HL-60/S4 (cell line): ENCODE data around the gene PBX1.
"Not testable (repeated sequence)": the region's sequence is repeated elsewhere in the genome, so short reads cannot be mapped to it uniquely, and the experiment has no call there.

Experiments
- in situ Hi-C: fragments of 300-500 bp; cut with MboI; formaldehyde crosslinking; loops from 2 replicates; pipeline ENCODE4 v1.14.3; 2022; ENCODE audit warnings: low sequenced_read_pairs

The PBX1 gene

DNA sequence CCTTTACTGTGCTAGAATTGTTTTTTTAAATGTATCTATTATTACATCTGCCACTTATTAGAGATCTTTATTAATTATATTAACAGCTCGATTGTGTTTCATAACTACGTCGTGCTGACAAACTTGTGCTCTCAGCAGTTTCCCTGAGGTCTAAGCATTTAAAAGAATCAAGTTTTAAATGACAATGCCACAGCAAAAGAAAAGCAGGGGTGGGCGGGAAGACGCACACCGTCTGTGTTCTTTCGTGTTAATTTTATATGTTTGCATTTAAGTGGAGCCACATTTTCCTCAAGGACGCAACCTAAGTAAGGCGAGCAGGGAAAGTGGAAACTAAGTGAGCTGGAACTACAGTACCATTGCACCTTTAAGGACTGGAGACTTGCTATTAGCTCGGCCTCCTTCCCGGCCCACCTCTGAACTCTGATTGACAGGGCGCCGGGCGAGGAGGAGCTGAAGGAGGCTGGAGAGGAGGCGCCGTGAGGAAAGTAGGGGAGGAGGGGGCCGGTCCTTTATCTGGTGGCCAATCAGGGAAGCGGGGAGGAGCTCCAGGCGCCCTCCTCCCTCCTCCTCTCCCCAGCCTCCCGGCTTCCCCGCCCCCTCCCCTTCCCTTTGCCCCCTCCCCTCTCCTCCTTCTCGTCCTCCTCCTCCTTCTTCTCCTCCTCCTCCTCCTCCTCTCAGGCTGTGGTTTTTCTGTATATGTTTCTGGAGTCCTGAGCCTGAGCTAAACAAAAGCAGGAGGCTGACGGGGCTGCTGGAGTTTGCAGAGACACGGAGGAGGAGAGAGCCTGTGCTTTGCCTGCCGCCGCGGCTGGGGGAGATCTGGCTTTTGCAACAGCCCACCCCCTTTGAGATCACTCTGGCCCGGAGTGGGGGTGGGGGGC lies at the start of gene PBX1:
Gene PBX1, plus strand, starts transcription at position 724 of the 881 bp plus-strand sequence.
- in situ Hi-C loops: no loop called here

DNA sequence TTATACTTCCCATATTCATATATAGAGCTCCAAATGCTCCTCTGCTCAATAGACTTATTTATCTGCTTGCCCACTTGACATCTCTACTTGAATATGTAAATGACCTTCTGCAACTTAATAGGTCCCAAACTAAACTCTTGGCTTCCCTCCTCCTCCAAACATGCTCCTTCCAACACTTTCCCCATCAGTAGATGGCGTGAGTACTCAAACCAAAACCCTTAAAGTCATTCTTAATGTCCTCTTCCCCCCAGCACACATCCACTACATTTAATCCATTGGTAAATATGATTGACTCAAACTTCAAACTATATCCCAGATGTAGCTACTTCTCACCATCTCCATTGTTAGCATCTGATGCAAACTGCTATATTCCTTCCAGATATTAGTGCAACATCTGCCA lies 48.5 kb upstream of the PBX1 start:
- in situ Hi-C loops: no loop called here

DNA sequence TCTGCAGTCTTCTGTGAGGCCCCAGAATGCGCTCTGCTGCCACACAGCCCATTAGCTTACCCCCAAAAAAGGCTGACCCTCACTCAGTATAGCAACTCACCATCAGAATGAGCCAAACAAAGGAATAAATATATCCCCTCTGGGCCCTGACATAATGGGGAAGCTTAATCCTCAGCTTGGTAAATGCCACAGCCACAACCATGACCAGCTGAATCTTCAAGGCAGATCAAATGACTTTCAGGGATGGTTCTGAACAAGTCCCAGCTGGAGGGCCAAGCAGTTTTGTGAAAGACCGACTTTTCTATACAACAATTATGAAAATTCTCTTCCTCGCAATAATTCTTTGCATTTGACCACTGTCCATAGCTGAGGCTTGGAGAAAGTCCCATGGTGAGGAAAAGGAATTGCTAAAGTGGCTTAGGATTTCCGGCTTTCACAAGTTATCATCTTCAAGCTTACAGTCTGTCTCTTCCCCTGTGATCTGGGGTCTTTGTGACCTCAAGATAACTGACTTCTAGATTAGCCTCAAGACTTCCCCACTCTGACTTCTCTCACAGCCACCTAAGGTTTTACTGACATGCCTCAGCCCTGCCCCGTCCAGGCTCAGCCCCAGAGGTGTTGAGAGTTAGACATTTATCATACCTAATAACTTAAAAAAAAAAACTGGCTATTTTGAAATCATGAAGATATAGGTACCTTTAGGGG lies 47.8 kb upstream of the PBX1 start:
- in situ Hi-C loops: no loop called here

DNA sequence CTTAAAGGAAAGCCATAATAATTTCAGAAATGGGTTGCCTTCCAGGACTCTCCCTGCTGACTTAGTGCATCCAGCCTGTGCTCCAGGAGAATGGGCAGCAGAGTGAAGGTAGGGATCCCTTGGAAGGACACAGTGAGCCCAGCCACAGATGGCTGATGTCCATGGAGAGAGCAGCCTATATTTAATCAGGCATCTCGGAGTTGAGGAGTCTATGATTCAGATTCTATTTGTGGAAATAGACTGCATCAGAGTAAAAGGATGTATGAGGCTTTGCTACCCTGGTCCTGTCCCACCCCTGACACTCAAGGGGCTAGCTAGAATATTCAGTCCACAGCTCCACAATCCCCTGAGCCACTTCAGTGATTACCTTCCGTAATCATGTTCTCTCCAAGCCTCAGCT lies 43.8 kb upstream of the PBX1 start:
- in situ Hi-C loops: no loop called here

DNA sequence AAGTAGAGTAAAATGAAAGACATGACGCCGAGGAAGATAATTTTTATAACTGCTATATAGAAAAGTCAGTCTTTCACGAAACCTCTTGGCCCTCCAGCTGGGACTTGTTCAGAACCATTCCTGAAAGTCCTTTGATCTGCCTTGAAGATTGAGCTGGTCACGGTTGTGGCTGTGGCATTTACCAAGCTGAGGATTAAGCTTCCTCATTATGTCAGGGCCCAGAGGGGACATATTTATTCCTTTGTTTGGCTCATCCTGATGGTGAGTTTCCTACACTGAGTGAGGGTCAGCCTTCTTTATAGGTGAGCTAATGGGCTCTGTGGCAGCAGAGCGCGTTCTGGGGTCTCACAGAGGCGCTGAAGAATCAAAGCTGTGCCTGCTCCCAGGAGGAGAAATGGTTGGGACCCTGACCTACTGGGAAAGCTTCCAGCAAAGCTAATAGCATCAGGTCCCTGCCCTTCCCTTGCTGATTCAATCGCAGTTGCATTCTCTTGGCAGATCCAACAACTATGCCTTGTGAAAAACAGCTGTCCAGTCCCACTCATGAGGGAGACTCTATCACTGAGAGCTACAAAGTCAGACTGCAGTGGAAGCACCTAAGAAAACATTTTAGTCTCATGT lies 43.2 kb upstream of the PBX1 start:
- in situ Hi-C loops: no loop called here

DNA sequence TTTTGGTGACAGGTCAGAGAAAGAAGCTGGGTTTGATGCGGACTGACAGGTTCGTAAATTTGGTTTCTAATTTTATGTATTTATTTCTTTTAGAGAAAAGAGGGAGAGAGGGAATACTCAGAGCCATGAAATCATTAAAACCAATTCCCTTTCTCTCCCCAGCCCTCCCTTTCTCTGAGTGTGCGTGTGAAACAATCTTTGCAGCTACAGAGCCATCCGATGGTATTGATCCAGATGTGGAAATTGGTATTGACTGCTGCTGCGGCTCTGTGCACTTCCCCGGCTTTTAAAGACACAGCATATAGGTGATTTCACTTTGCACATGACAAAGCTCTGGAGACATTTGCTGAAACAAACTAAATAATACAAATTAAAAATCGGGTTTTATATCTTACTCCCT lies 42.4 kb upstream of the PBX1 start:
- in situ Hi-C loops: no loop called here

DNA sequence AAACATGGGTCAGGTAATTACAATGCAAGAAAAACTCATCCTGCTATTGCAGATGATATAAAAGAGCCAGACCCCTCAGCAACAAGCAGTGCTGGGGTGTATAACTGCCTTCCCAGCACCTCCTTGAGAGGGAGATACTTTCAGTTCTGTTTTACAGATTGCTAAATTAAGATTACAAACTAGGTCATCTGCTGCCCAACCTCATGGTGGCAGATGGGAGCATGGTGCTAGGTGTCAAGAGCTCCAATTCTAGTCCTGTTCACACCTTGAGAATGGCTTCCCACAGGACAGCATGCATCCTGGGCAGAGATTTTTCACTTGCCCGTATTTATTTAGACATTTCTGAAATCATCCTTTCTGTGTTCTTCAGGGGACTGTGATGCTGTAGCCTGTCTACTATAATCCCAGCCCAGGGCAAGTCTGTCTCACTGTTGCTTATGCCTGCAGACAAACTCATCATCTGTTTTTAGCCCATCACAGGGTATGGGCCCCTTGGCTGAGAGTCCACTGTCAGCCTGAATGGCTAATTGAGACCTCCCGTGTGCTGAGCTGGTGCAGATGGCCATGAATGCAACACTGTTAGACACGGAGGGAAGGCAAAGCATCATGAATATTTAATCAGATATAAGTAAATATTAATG lies 40.2 kb upstream of the PBX1 start:
- in situ Hi-C loops: no loop called here

DNA sequence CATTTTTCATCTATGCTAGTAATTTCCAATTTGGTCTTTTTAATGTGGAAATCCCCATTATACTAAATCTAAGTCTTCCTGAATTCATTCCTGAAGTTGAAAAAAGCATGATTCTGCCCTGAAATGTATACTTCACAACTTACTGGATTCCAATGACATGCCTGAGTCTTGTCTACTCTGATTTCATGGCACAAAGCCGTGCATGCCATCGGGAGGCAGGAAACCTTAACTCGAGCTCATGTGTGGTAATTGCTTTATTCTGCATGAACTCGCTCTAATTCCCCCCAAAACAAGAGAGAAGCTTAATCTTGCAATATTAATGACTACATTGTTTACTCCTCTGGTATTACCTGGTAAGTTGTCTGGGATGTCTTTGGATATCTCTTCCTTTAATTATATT lies 39.6 kb upstream of the PBX1 start:
- in situ Hi-C loops: no loop called here

DNA sequence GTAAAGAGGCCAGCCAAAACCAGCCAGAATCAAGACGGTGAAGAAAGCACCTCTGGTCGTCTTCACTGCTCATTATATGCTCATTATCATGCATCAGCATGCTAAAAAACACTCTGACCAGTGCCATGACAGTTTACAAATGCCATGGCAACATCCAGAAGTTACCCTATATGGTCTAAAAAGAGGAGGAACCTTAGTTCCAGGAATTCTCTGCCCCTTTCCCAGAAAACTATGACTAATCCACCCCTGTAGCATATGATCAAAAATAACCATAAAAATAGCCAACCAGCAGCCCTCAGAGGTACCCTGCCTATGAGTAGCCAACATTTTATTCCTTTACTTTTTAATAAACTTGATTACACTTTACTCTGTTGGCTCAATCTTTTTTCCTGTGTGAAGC lies 34.2 kb upstream of the PBX1 start:
- in situ Hi-C loops: no loop called here

DNA sequence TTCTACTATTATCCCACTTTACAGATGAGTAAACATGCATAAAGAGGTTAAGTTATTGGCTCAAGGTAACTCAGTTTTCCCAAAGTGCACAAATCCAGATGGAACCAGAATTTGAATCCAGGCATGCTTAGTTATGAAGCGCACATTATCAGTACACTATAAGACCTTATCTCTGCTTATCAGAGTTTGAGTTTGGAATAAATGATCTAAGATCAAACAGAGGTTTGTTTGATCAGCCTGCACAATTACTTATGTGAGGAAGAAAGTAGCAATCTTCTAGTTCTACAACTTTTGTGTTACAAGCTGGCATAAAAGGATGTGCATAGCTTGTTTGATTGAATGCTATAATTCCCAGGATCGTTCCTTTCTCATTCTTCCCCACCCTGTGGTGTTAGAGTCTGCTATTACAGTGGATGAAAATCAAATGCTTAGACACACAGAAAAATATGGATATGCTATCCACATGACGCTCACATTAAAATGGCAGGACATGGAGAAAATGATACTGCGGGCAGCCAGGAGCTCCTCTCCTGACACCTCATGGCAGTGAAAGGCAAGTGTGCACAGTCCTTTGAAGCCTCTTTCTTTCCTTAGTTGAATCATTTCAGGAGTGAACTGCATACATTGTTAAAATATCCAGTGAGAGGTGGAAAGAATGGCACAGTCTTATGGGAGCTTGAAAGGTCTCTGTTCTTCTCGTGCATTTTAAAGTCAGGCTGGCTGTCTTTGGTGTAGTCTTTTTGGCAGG lies 23.9 kb upstream of the PBX1 start:
- in situ Hi-C loops: no loop called here

DNA sequence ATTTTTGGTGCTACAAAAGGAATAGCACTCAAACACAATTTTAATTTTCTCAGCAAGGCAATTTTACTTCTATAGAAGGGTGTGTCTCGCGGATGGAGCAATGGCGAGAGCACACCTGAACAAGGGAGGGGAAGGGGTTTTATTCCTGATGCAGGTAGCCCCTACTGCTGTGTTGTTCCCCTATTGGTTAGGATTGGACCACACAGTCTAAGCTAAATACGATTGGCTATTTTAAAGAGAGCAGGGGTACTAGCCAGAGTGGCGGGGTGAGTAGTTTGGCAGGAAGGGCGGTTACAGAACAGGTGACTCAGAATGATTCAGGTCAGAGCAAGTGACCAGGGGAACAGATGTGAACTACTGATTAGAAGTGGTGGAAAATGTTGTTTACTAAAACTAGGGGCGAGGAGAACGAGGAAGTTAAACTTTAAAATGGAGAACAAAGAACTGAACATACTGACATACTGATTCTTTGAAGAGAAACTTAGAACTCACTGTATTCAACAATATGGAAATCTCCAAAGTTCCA lies 6.5 kb upstream of the PBX1 start:
- in situ Hi-C loops: not testable (repeated sequence)

DNA sequence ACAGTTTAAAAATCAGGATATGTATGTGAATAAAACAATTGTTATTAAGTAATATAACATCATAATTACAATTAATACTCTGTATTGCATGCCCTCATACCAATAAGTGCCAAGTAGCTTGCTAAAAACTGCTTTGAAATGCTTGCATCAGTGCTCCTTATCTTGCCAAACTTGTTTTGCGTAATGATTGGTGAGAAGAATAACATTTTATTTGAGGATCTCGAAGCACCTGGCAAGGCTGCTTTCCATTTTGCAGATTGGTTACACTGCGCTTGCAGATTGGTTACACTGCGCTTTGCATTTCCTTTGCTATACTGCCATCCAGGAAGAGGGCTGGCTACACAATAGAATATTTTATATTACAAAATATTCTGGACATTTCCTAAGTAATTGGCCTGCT lies 1.7 kb upstream of the PBX1 start:
- in situ Hi-C loops: no loop called here

DNA sequence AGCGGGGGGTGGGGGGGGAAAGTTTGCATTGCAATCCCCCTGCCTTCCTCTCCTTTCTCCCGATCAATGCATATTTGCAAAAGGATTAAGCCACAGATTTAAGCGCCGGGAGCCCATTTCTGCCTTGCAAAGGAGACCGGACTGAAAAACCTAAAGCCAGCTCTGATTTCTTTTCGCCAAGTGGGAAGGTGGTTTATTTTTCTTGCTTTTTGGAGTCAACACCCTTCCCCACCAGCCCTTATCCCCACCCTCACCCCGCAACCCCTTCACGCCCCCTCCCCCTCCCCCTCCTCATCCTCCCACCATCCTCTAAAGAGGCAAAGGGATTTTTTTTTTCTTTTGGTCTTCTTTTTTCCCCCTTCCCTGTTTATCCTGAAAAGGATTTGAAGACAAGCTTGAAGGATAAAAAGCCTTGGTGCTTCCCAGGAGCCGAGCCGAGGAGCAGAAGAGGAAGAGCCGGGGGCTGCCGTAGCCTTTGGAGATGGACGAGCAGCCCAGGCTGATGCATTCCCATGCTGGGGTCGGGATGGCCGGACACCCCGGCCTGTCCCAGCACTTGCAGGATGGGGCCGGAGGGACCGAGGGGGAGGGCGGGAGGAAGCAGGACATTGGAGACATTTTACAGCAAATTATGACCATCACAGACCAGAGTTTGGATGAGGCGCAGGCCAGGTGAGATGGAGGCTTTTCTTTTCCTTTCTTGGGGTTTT lies 513 bp downstream of the PBX1 start:
- in situ Hi-C loops: no loop called here

DNA sequence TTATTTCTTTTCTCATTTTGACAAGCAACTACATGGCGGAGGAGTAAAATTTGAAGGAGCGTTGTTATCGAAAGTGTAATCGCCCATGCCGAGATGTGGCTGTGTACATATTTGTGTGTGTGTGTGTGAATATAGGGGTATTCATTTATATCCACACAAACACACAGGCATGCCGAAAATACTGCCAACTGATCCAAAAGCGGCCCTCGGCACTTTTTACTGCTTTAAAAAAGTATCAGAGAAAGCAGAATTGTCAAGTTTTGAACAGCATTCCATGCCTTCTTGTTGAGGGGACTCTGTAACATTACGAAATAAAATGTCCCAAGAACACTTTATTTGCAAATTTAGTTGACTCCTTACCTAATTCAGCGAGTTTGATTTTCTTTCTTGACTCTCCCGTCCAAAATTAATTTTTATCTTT lies 1.1 kb downstream of the PBX1 start:
- in situ Hi-C loops: no loop called here

DNA sequence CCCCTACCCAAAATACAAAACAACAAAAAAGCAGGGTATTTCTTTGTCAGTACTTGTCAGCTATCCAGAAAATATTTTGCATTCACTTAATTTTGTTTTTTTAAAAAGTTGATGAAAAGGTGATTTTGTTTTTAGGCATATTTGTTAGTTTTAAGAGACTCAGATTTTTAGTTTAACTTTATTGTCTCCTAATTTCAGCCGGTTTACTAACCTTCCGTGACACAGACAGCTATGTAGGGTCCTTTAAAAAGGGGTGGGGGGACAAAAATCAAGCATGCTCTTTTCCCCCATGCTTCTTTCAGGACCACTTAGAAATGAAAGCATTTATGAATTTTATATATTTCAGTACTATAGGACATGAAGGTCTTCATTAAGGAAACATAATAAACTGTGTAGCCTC lies 1.6 kb downstream of the PBX1 start:
- in situ Hi-C loops: no loop called here

DNA sequence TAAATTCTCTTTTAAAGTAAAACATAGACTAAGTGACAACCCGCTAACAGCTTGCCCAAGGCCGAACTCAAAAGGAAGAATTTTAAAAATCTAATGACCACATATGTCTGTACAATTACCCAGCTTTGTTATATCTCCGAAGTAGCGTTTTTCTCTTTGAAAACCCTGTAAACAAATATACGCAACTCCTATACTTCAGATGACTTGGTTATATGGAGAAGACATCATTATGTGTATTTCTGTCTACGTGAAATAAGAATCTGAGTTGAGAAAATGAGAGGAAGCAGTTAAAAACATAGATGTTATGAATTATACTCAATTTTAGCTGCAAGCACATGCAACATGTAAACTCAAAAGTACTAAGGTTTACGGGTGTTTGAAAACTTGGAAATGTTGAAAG lies 2.0 kb downstream of the PBX1 start:
- in situ Hi-C loops: no loop called here

DNA sequence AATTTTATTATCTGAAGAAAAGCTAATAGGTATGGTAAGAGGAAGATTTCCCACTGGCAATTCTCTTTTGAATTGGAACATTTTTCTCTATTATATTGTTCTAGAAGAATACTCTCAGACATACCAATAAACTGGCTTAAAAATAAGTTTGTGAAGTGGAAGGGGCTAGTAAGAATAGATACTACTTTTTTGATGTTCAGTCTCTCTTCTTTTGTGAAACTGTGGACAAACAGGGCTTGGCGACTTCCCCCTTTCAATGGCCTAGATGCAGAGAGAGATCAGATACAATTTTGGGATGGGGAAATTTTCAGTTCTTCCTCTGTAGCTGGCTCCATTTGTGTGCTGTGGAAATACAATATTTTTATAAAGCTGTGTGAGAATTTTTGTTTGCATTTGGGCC lies 2.5 kb downstream of the PBX1 start:
- in situ Hi-C loops: no loop called here

DNA sequence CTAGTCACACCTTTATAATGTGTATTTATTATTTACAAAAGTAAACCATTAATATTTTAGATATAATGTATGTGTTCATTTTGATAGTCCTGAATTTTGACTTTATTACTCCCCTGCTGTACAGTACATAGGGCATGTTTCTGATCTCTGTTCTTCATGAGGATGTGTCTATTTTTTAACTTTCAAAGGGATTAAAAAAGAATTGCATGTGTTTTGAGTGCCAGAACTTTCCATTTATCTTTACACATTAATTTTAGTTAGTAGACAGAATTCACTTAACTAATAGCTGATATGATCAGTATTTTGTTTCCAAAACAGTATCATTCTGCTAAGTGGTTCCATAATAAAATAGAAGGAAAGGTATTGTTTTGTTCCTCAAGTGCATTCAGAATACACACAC lies 3.1 kb downstream of the PBX1 start:
- in situ Hi-C loops: no loop called here

DNA sequence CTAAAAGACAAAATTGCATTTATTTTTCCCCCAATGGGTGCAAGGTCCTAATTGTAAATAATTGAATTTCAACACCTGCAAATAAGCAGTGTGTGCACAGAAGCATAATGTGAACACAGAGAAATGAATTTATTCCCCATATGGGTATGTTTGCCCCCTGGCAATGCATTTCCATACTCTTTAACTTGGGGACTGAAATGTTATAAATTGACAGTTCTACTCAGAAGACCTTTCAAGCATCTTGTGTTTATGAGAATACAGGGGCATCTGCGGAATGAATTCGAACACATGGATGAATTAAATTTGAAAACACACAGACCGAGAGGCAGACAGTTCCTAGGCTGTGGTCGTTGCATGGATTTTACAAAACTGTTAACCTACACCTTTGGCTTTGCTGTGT lies 3.5 kb downstream of the PBX1 start:
- in situ Hi-C loops: no loop called here

DNA sequence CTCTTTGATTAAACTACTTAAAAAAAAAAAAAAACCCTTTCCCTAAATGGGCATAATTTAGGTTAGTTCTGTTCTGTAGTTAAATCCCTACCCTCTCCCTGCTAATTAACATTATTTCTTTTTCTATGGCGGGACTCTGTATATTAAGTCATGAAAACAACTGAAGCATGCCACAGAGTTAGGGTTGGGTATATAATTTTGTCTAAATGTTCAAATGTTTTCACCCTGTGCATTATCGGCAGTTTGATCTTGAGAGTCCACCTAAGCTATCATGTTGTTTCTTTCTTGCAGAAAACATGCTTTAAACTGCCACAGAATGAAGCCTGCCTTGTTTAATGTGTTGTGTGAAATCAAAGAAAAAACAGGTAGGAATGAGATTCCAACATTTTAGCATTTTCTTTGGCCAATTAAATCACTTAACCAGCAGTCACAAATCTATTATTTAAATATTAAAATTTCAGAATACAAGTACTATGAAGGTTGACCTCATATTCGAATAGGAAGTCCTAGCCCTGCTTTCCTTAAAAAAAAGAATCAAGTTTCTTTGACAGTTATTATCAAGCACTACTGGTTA lies 4.0 kb downstream of the PBX1 start:
- in situ Hi-C loops: no loop called here
